Kidney (tissue), 14 donors: ENCODE results near the gene FSTL3. TPM values are rescaled to one million over a fixed set of nuclear protein-coding genes. Genes with fewer than 3 reads are reported as not detected.

ENCODE experiments used
- DNase-seq, 5 donors: peaks; one replicate each; pipeline ENCODE4 v3.0.0-alpha.2; 2013 to 2020
- FAIRE-seq: peaks from 2 replicates; lab custom pipeline; 2012; peaks lifted over from hg19 to GRCh38; lab: Jason Lieb, UNC
- H3K27ac ChIP-seq, 2 donors: one replicate each; pipeline ENCODE4 v1.7.0; 2013; ENCODE audit warnings: low read depth in 2 of 2, low read length in 2 of 2, inconsistent platforms in 1 of 2
- H3K27me3 ChIP-seq: one replicate; pipeline ENCODE4 v1.7.1; 2013; ENCODE audit warnings: low read length, inconsistent platforms; ENCODE audit not compliant: control insufficient read depth, insufficient read depth
- H3K36me3 ChIP-seq, 3 donors: one replicate each; pipeline versions ENCODE4 v1.7.0 to v1.7.1; 2013; ENCODE audit warnings: low read length in 3 of 3, control low read depth in 1 of 3, inconsistent platforms in 1 of 3; ENCODE audit not compliant: insufficient read depth in 3 of 3, control insufficient read depth in 2 of 3
- H3K4me1 ChIP-seq, 3 donors: one replicate each; pipeline versions ENCODE4 v1.7.0 to v1.7.1; 2013; ENCODE audit warnings: low read length in 3 of 3, inconsistent platforms in 1 of 3, low read depth in 1 of 3; ENCODE audit not compliant: control insufficient read depth in 2 of 3, insufficient read depth in 2 of 3
- H3K4me3 ChIP-seq, 3 donors: one replicate each; pipeline versions ENCODE4 v1.7.0 to v1.8.1; 2013; ENCODE audit warnings: low read length in 3 of 3, control low read depth in 1 of 3, inconsistent platforms in 1 of 3
- H3K9ac ChIP-seq, 3 donors: one replicate each; pipeline versions ENCODE4 v1.7.0 to v1.7.1; 2013; ENCODE audit warnings: low read length in 3 of 3, control low read depth in 1 of 3, inconsistent platforms in 1 of 3
- H3K9me3 ChIP-seq, 3 donors: one replicate each; pipeline versions ENCODE4 v1.7.0 to v1.7.1; 2013; ENCODE audit warnings: low read length in 3 of 3, control low read depth in 1 of 3, inconsistent platforms in 1 of 3; ENCODE audit not compliant: control insufficient read depth in 2 of 3, insufficient read depth in 1 of 3
- CTCF ChIP-seq: IDR thresholded peaks from 3 replicates; pipeline ENCODE4 v1.5.1; 2012; ENCODE audit warnings: mild to moderate bottlenecking, moderate library complexity, borderline replicate concordance; ENCODE audit not compliant: insufficient read depth; ENCODE audit errors: extremely low read depth
- intact Hi-C: fragments of 100-400 bp; cut with DNase I; formaldehyde crosslinking; loops from one replicate; pipeline ENCODE4 v1.11.1; 2022
- polyA plus RNA-seq: library from polyadenylated mRNA; stranded (reverse); fragments of 350-450 nt; fragmentation: Illumina TruSeq; extraction: RNeasy Lipid Tissue Mini Kit (QIAGEN cat#74804); gene quantifications from one replicate; pipeline ENCODE4 v1.2.3, GENCODE V29; 2014; ENCODE audit warnings: low read depth, low replicate concordance; ENCODE audit not compliant: insufficient read depth
- total RNA-seq: library from RNA; stranded (reverse); fragmentation: NEBNext Ultra II Directional; extraction: Animal tissue kit (Norgen Biotek cat#: 25700); gene quantifications from one replicate; pipeline ENCODE4 v1.2.1, GENCODE V29; 2021
- donor health status: control.
- donor health status: control.
- donor health status: control.
- donor health status: control.
- donor health status: control.
- donor health status: DM: yes; HTN: yes; CAD: no.
- donor health status: Normal renal cell carcinoma (clear cell type).

The FSTL3 gene
- total and polyA plus RNA-seq, 2 donors from 2014 or later: 23.9 to 63.0 TPM

GRCh38 chr19:646779-647565 is 29.2 kb upstream of the FSTL3 start:
- peaks cover 0 to 5% (median 0%) of the 10 kb centered on the region in 3 donors for H3K36me3 ChIP-seq
- no peak for FAIRE-seq

DNA sequence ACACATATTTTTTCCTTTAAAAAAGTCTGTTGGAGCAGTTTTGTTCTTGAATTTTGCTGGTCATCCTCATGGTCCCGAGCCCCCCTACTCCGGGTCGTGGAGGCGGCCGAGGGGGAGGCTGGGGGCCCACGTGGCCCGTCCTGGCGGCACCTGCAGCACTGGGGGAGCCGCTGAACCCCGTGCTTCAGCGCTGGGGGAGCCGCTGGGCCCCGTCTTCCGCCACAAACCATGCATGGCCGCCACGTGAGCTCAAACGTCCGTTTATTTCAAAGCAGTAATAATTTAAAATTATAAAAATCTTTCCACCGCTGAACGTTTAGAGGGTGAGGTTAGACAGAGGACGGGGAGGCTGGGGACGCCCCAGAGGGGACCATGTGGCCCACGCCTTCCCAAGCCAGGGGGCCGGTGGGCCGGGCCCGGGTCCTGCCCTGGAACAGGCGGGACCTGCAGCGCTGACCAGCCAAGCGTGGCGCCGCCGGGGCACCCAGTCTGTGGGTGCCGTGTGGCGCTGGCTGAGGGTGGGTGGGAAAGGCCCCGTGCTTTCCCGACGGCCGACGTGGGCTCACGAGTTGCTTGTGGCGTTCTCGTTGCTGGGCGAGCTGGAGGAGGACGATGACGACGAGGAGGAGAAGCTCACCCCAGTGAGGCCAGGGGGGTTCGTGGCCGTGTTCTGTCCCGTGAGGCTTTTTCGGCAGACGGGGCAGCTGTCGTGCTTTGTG is 28.5 kb upstream of the FSTL3 start:
- no peak for TF ChIP-seq CTCF
- intact Hi-C loops: no loop called here
- H3K4me3 ChIP-seq: no peak overlapping the region
- no peaks in the 10 kb centered on the region for H3K27me3 ChIP-seq
- no peak overlapping the region for H3K9ac ChIP-seq
- H3K27ac ChIP-seq: no peak overlapping the region
- H3K9me3 ChIP-seq: no peaks in the 10 kb centered on the region
- H3K36me3 ChIP-seq: peaks cover 0 to 5% (median 0%) of the 10 kb centered on the region in 3 donors
- no peak for FAIRE-seq
- no peak for DNase-seq
- H3K4me1 ChIP-seq: no peaks in the 10 kb centered on the region

More at GRCh38 chr19:646779-647565, 29.2 kb upstream of the FSTL3 start:
- H3K9ac ChIP-seq: no peak overlapping the region
- no peak for DNase-seq
- no peaks in the 10 kb centered on the region for H3K27me3 ChIP-seq
- no peak overlapping the region for H3K27ac ChIP-seq
- intact Hi-C loops: no loop called here
- TF ChIP-seq CTCF: no peak
- no peaks in the 10 kb centered on the region for H3K4me1 ChIP-seq
- no peaks in the 10 kb centered on the region for H3K9me3 ChIP-seq
- no peak overlapping the region for H3K4me3 ChIP-seq

DNA sequence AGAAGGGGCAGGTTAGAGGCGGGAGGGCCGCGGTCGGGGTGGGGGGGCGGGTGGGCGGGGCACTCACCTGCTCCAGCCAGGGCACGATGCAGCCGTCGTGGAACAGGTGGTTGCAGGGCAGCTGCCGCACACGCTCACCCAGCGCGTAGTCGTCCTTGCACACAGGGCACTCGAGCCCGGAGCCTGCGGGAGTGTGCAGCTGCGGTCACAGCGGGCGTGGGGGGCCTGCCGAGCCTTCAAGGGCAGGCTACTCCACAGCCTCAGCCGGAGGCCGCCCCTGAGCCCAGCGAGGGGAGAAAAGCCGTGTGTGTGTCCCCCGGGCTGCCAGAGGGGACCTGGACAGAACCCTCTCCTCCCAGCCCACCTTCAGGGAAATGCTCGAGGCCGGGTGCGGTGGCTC is 27.9 kb upstream of the FSTL3 start:
- FAIRE-seq (no peak), DNase-seq (no peak)
- Histone ChIP-seq H3K9ac (no peak overlapping the region), H3K4me1 (no peaks in the 10 kb centered on the region), H3K4me3 (no peak overlapping the region), H3K9me3 (no peaks in the 10 kb centered on the region), H3K36me3 (peaks cover 0 to 5% (median 0%) of the 10 kb centered on the region in 3 donors), H3K27ac (no peak overlapping the region), H3K27me3 (no peaks in the 10 kb centered on the region)
- TF ChIP-seq CTCF: no peak
- intact Hi-C loops: no loop called here
